HUDEP-2 (cell line): Measurements from ENCODE around the gene FOXA3.
A peak's percentile ranks its signal among the peaks of the same experiment; 100 is the strongest.

Source experiments
- DNase-seq, 76 experiments: peaks; one replicate each; lab custom pipeline; 2025; ENCODE audit not compliant: unreplicated experiment in 76 of 76; lab: John Stamatoyannopoulos, UW

FOXA3 gene

GRCh38 chr19:45872095-45872919, 8.2 kb downstream of the FOXA3 start:
- no peak for DNase-seq

- no peak for DNase-seq
Observed at GRCh38 chr19:45873219-45873772, 9.2 kb downstream of the FOXA3 start.

GRCh38 chr19:45874620-45874966, 10.5 kb downstream of the FOXA3 start:
- no peak for DNase-seq

GRCh38 chr19:45876161-45876410, 12.0 kb downstream of the FOXA3 start:
- DNase-seq: no peak

- DNase-seq: no peak
Observed at GRCh38 chr19:45876411-45877197, 12.5 kb downstream of the FOXA3 start.

- DNase-seq: no peak
Observed at GRCh38 chr19:45878043-45878794, 14.1 kb downstream of the FOXA3 start.

- no peak for DNase-seq
Observed at GRCh38 chr19:45879055-45879454, 14.9 kb downstream of the FOXA3 start.

- no peak for DNase-seq
Observed at GRCh38 chr19:45879971-45880370, 15.8 kb downstream of the FOXA3 start.

GRCh38 chr19:45881082-45881908, 17.2 kb downstream of the FOXA3 start:
- DNase-seq: no peak

- no peak for DNase-seq
Observed at GRCh38 chr19:45881909-45882528, 17.9 kb downstream of the FOXA3 start.

GRCh38 chr19:45882652-45883585, 18.8 kb downstream of the FOXA3 start:
- peak in 73 of 76 experiments; percentile 39 to 92 (median 83) for DNase-seq

- no peak for DNase-seq
Observed at GRCh38 chr19:45883586-45883880, 19.4 kb downstream of the FOXA3 start.

GRCh38 chr19:45883881-45884681, 20.0 kb downstream of the FOXA3 start:
- DNase-seq: no peak

GRCh38 chr19:45884682-45885555, 20.8 kb downstream of the FOXA3 start:
- peak in 8 of 76 experiments; percentile 24 to 50 (median 39) for DNase-seq

GRCh38 chr19:45885556-45886426, 21.7 kb downstream of the FOXA3 start, which contains the start of gene IRF2BP1:
IRF2BP1 (minus strand) TSS chr19:45886141; CDS start chr19:45885774, 367 bp downstream.
- peak in 75 of 76 experiments; percentile 43 to 98 (median 86) for DNase-seq
